H1 (cell line): Measurements from ENCODE around the gene ANKLE1.

Source experiments
- BRCA1 ChIP-seq: IDR thresholded peaks from 2 replicates; pipeline ENCODE4 v1.6.1; 2012; ENCODE audit warnings: low read depth, low read length, improper control_type of control experiment
- CBX8 ChIP-seq: fragments of 300-800, 300-1000 bp; sonication (generic); IDR thresholded peaks from 2 replicates; pipeline ENCODE4 v1.7.1; 2016; ENCODE audit warnings: low read depth, low read length, borderline replicate concordance
- POLR2A ChIP-seq, 2 experiments: IDR thresholded peaks; 1 replicate in 1 of 2; 2 replicates in 1 of 2; pipeline ENCODE4 v1.6.1; 2011; ENCODE audit warnings: low read depth in 2 of 2, low read length in 2 of 2, mild to moderate bottlenecking in 2 of 2; ENCODE audit errors: control extremely low read depth in 1 of 2
- ZNF274 ChIP-seq: IDR thresholded peaks from 2 replicates; pipeline ENCODE4 v1.7.0; 2012; ENCODE audit warnings: low read length, borderline replicate concordance; ENCODE audit errors: extremely low read depth
- TF ChIP-seq, protein P1 (sequence below), 3 experiments: IDR thresholded peaks; 1 replicate in 2 of 3; 2 replicates in 1 of 3; pipeline versions ENCODE4 v1.5.1 to v1.6.1; 2011; ENCODE audit warnings: low read length in 3 of 3, mild to moderate bottlenecking in 3 of 3, inconsistent platforms in 2 of 3, low read depth in 1 of 3, moderate library complexity in 1 of 3; ENCODE audit not compliant: insufficient read depth in 1 of 3; ENCODE audit errors: control extremely low read depth in 1 of 3

DNA sequence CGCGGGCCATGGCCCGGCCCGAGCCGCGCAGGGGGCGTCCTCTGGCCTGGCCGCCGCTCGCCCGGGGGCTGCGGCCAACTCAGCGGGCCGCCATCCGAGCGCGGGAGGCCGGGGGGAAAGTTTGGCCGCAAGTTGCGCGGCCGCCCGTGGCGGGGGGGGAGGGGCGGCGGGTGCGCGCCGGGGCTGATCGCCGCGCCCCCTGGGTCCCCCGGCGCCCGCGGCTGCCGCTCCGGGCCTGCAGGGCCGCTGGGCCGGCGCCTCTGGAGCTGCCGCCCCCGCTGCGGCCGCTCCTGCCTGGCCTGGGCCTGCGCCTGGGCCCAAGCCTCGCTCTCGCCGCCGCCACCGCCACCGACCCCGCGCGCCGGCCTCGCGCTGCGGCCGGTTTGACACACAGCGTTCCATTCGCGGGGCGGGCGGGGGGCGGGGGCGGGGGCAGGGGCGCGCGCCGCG is 36.1 kb upstream of the ANKLE1 start, which contains the start of gene NR2F6:
- TF ChIP-seq, protein P1, sequence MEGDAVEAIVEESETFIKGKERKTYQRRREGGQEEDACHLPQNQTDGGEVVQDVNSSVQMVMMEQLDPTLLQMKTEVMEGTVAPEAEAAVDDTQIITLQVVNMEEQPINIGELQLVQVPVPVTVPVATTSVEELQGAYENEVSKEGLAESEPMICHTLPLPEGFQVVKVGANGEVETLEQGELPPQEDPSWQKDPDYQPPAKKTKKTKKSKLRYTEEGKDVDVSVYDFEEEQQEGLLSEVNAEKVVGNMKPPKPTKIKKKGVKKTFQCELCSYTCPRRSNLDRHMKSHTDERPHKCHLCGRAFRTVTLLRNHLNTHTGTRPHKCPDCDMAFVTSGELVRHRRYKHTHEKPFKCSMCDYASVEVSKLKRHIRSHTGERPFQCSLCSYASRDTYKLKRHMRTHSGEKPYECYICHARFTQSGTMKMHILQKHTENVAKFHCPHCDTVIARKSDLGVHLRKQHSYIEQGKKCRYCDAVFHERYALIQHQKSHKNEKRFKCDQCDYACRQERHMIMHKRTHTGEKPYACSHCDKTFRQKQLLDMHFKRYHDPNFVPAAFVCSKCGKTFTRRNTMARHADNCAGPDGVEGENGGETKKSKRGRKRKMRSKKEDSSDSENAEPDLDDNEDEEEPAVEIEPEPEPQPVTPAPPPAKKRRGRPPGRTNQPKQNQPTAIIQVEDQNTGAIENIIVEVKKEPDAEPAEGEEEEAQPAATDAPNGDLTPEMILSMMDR (IDR thresholded peaks at IDR 0.05; ENCODE audit: control extremely low read depth in 1 of 3, insufficient read depth in 1 of 3, low read depth in 1 of 3, low read length in 3 of 3): no peak
- TF ChIP-seq CBX8 (no peak), BRCA1 (no peak), POLR2A (IDR thresholded peaks at IDR 0.05; ENCODE audit: control extremely low read depth in 1 of 2, low read depth in 2 of 2, low read length in 2 of 2) (no peak), ZNF274 (no peak)
